GM18858 (cell line): ENCODE data around the gene TRPM4.
"Not testable (repeated sequence)": the region's sequence is repeated elsewhere in the genome, so short reads cannot be mapped to it uniquely, and the experiment has no call there.

Source experiments
- ATAC-seq: cut with Tn5 transposase; IDR thresholded peaks from one replicate; pipeline ENCODE4 v1.9.1; 2021; ENCODE audit not compliant: unreplicated experiment

The TRPM4 gene

GRCh38 chr19:49186108-49186507, 28.5 kb downstream of the TRPM4 start:
- no peak for ATAC-seq

- no peak for ATAC-seq
Measured at GRCh38 chr19:49188626-49189200, 31.1 kb downstream of the TRPM4 start.

- no peak for ATAC-seq
Measured at GRCh38 chr19:49189259-49189658, 31.7 kb downstream of the TRPM4 start.

- no peak for ATAC-seq
Measured at GRCh38 chr19:49190781-49191180, 33.2 kb downstream of the TRPM4 start.

- ATAC-seq: no peak
Measured at GRCh38 chr19:49193822-49194394, 36.3 kb downstream of the TRPM4 start.

GRCh38 chr19:49194408-49194807, 36.8 kb downstream of the TRPM4 start:
- no peak for ATAC-seq

- ATAC-seq: no peak
Measured at GRCh38 chr19:49196527-49197240, 39.1 kb downstream of the TRPM4 start.

- ATAC-seq: no peak
Measured at GRCh38 chr19:49200238-49200862, 42.8 kb downstream of the TRPM4 start.

- no peak for ATAC-seq
Measured at GRCh38 chr19:49201042-49201441, 43.5 kb downstream of the TRPM4 start.

- no peak for ATAC-seq
Measured at GRCh38 chr19:49205114-49205513, 47.5 kb downstream of the TRPM4 start.

GRCh38 chr19:49209502-49209901, 51.9 kb downstream of the TRPM4 start:
- not testable (repeated sequence) for ATAC-seq

- no peak for ATAC-seq
Measured at GRCh38 chr19:49210108-49210900, 52.7 kb downstream of the TRPM4 start.

GRCh38 chr19:49210901-49211451, 53.4 kb downstream of the TRPM4 start:
- no peak for ATAC-seq

GRCh38 chr19:49212016-49212701, 54.6 kb downstream of the TRPM4 start:
- no peak for ATAC-seq

GRCh38 chr19:49213791-49214190, 56.2 kb downstream of the TRPM4 start:
- no peak for ATAC-seq

GRCh38 chr19:49214701-49215100, 57.1 kb downstream of the TRPM4 start:
- no peak for ATAC-seq

GRCh38 chr19:49216071-49216470, 58.5 kb downstream of the TRPM4 start:
- ATAC-seq: no peak

- no peak for ATAC-seq
Measured at GRCh38 chr19:49217382-49217781, 59.8 kb downstream of the TRPM4 start.

- ATAC-seq: no peak
Measured at GRCh38 chr19:49222011-49222410, 64.4 kb downstream of the TRPM4 start.

GRCh38 chr19:49222528-49222927, 64.9 kb downstream of the TRPM4 start:
- no peak for ATAC-seq
